ENCODE data around the gene CDC25B. TPM values are rescaled to one million over a fixed set of nuclear protein-coding genes. Genes with fewer than 3 reads are reported as not detected.

CDC25B gene
- total and polyA plus RNA-seq, 2 experiments from 2014 or later: 15.1 to 21.9 TPM

DNA sequence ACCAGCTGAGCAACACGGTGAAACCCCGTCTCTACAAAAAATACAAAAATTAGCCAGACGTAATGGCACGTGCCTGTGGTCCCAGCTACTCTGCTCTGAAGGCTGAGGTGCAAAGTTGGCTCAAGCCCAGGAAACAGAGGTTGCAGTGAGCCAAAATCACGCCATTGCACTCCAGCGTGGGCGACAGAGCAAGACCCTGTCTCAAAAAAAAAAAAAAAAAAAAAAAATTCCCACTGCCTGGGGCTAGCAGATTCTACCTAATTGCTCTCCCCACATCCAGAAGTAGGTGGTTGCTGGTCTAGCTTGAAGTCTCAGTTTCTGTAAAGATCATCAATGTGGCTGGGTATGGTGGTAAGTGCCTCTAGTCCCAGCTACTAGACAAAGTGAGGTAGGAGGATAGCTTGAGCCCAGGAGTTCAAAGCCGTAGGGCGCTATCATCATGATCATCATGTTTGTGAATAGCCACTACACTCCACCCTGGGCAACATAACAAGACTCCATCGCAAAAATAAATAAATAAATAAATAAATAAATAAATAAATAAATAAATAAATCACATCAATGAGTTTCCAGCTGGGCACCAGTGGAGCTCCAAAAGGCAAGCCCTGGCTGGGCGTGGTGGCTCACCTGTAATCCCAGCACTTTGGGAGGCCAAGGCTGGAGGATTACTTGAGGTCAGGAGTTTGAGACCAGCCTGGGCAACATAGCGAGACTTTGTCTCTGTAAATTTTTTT lies 17.9 kb downstream of the CDC25B start:
- H3K4me3 ChIP-seq: no peak overlapping the region
- H3K4me1 ChIP-seq (ENCODE audit: insufficient read depth): peaks cover 30% of the 10 kb centered on the region
- TF ChIP-seq, protein P1, sequence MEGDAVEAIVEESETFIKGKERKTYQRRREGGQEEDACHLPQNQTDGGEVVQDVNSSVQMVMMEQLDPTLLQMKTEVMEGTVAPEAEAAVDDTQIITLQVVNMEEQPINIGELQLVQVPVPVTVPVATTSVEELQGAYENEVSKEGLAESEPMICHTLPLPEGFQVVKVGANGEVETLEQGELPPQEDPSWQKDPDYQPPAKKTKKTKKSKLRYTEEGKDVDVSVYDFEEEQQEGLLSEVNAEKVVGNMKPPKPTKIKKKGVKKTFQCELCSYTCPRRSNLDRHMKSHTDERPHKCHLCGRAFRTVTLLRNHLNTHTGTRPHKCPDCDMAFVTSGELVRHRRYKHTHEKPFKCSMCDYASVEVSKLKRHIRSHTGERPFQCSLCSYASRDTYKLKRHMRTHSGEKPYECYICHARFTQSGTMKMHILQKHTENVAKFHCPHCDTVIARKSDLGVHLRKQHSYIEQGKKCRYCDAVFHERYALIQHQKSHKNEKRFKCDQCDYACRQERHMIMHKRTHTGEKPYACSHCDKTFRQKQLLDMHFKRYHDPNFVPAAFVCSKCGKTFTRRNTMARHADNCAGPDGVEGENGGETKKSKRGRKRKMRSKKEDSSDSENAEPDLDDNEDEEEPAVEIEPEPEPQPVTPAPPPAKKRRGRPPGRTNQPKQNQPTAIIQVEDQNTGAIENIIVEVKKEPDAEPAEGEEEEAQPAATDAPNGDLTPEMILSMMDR (IDR thresholded peaks at IDR 0.05; ENCODE audit: poor library complexity): no peak
- TF ChIP-seq EZH2phosphoT487 (IDR thresholded peaks at IDR 0.05; ENCODE audit: low read depth, severe bottlenecking, unreplicated experiment) (no peak), EZH2 (IDR thresholded peaks at IDR 0.05; ENCODE audit: borderline replicate concordance) (no peak)
- H3K9me2 ChIP-seq (replicated peaks; ENCODE audit: insufficient read depth): no peaks in the 10 kb centered on the region
- H3K4me2 ChIP-seq: no peak overlapping the region
- 86% methylated on average over 12 of the region's 12 CpGs for WGBS (ENCODE audit: low lambda C conversion rate, missing lambda C conversion rate)
- H3K36me3 ChIP-seq (replicated peaks; ENCODE audit: insufficient read depth, low read depth): no peaks in the 10 kb centered on the region
- no peak overlapping the region for H2AFZ ChIP-seq
- no peak for DNase-seq (ENCODE audit: low spot score)
- H3K9me3 ChIP-seq (ENCODE audit: low read depth): no peaks in the 10 kb centered on the region
- peak overlapping the region; percentile 95 for H3K27ac ChIP-seq
- no peaks in the 10 kb centered on the region for H4K20me1 ChIP-seq (ENCODE audit: insufficient read depth, poor library complexity, severe bottlenecking)
- H3K27me3 ChIP-seq: no peaks in the 10 kb centered on the region
- peaks cover 4% of the 10 kb centered on the region for H3K79me2 ChIP-seq

DNA sequence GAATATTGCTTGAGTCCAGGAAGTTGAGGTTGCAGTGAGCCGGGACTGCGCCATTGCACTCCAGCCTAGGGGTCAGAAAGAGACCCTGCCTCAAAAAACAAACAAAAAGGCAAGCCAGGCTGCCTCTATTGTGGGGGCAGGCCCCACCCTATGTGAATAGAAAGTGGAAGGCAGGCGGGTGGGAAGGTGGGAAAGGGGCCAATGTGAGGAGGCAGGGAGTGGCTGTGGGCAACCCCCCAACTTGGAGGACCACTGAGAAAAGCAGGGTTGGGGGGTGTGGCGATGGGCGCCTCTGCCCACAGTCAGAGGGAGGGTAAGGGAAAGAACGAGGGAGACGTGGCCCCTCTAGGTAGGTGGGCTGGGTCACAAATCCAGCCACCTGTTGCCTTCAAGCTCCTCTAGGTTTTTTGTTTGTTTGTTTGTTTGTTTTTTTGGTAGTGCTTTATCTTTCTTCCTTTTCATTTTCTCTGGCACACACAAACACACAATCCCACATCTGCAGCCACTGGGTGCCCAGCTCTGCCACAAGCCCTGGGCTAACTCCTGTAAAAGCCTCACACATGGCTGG lies 18.9 kb downstream of the CDC25B start:
- no peak overlapping the region for H3K27ac ChIP-seq

GRCh38 chr20:3815703-3816315 lies 19.7 kb downstream of the CDC25B start:
- Histone ChIP-seq H3K4me1 (ENCODE audit: insufficient read depth) (peaks cover 37% of the 10 kb centered on the region), H4K20me1 (ENCODE audit: insufficient read depth, poor library complexity, severe bottlenecking) (no peaks in the 10 kb centered on the region)

More for the DNA sequence above, 18.9 kb downstream of the CDC25B start:
- H2AFZ ChIP-seq: no peak overlapping the region
- no peaks in the 10 kb centered on the region for H3K36me3 ChIP-seq (replicated peaks; ENCODE audit: insufficient read depth, low read depth)
- H3K4me2 ChIP-seq: no peak overlapping the region
- 90% methylated on average over 7 of the region's 7 CpGs for WGBS (ENCODE audit: low lambda C conversion rate, missing lambda C conversion rate)
- TF ChIP-seq EZH2phosphoT487 (IDR thresholded peaks at IDR 0.05; ENCODE audit: low read depth, severe bottlenecking, unreplicated experiment) (no peak), EZH2 (IDR thresholded peaks at IDR 0.05; ENCODE audit: borderline replicate concordance) (no peak)
- TF ChIP-seq, protein P1 (IDR thresholded peaks at IDR 0.05; ENCODE audit: poor library complexity): no peak
- H3K27me3 ChIP-seq: no peaks in the 10 kb centered on the region
- H3K79me2 ChIP-seq: peaks cover 1% of the 10 kb centered on the region
- DNase-seq (ENCODE audit: low spot score): no peak
- H3K4me3 ChIP-seq: no peak overlapping the region
- H4K20me1 ChIP-seq (ENCODE audit: insufficient read depth, poor library complexity, severe bottlenecking): no peaks in the 10 kb centered on the region
- H3K9me3 ChIP-seq (ENCODE audit: low read depth): no peaks in the 10 kb centered on the region
- no peaks in the 10 kb centered on the region for H3K9me2 ChIP-seq (replicated peaks; ENCODE audit: insufficient read depth)
- peaks cover 37% of the 10 kb centered on the region for H3K4me1 ChIP-seq (ENCODE audit: insufficient read depth)

More at GRCh38 chr20:3815703-3816315, 19.7 kb downstream of the CDC25B start:
- no peaks in the 10 kb centered on the region for H3K27me3 ChIP-seq
- DNase-seq (ENCODE audit: low spot score): no peak
- H2AFZ ChIP-seq: no peak overlapping the region
- no peaks in the 10 kb centered on the region for H3K79me2 ChIP-seq
- H3K27ac ChIP-seq: no peak overlapping the region
- H3K4me2 ChIP-seq: no peak overlapping the region
- no peak overlapping the region for H3K4me3 ChIP-seq
- 78% methylated on average over 9 of the region's 9 CpGs for WGBS (ENCODE audit: low lambda C conversion rate, missing lambda C conversion rate)
- H3K9me3 ChIP-seq (ENCODE audit: low read depth): no peaks in the 10 kb centered on the region
- TF ChIP-seq EZH2 (IDR thresholded peaks at IDR 0.05; ENCODE audit: borderline replicate concordance) (no peak), EZH2phosphoT487 (IDR thresholded peaks at IDR 0.05; ENCODE audit: low read depth, severe bottlenecking, unreplicated experiment) (no peak)
- TF ChIP-seq, protein P1 (IDR thresholded peaks at IDR 0.05; ENCODE audit: poor library complexity): no peak
- H3K36me3 ChIP-seq (replicated peaks; ENCODE audit: insufficient read depth, low read depth): no peaks in the 10 kb centered on the region
- no peaks in the 10 kb centered on the region for H3K9me2 ChIP-seq (replicated peaks; ENCODE audit: insufficient read depth)
